CD4-positive, alpha-beta memory T cell (primary cell): ENCODE data around the gene PKP3. TPM values are rescaled to one million over a fixed set of nuclear protein-coding genes. Genes with fewer than 3 reads are reported as not detected.
A peak's percentile ranks its signal among the peaks of the same experiment; 100 is the strongest.

ENCODE experiments used
- CTCF ChIA-PET: fragments of 350-600 bp; sonication (Branson Sonifier 250); formaldehyde crosslinking; loops from one replicate; lab custom pipeline; 2021; ENCODE audit warnings: inconsistent platforms; ENCODE audit not compliant: partially characterized antibody; lab: Charles Lee
- POLR2A ChIA-PET: fragments of 350-600 bp; sonication (Branson Sonifier 250); formaldehyde crosslinking; loops from one replicate; lab custom pipeline; 2021; ENCODE audit not compliant: partially characterized antibody; lab: Charles Lee
- DNase-seq, 5 donors: peaks; one replicate each; pipeline versions ENCODE4 v3.0.0 to v3.0.0-alpha.2; 2020 to 2022; ENCODE audit warnings: mixed read lengths in 1 of 5
- H3K27ac ChIP-seq: one replicate; pipeline ENCODE4 v1.7.0; 2013; ENCODE audit warnings: low read depth, low read length
- H3K27me3 ChIP-seq: 2 replicates; pipeline ENCODE4 v1.7.0; 2013; ENCODE audit warnings: mild to moderate bottlenecking, low read length, moderate library complexity; ENCODE audit not compliant: insufficient read depth
- H3K36me3 ChIP-seq: 2 replicates; pipeline ENCODE4 v1.7.0; 2013; ENCODE audit warnings: mild to moderate bottlenecking, low read length, moderate library complexity; ENCODE audit not compliant: insufficient read depth
- H3K4me1 ChIP-seq: 2 replicates; pipeline ENCODE4 v1.7.0; 2013; ENCODE audit warnings: mild to moderate bottlenecking, low read length, moderate library complexity; ENCODE audit not compliant: insufficient read depth
- H3K4me3 ChIP-seq, 2 donors: one replicate each; pipeline ENCODE4 v1.7.0; 2013; ENCODE audit warnings: low read length in 2 of 2, mild to moderate bottlenecking in 1 of 2
- H3K9me3 ChIP-seq, 2 donors: one replicate each; pipeline ENCODE4 v1.7.0; 2013; ENCODE audit warnings: low read length in 2 of 2, control low read depth in 1 of 2; ENCODE audit not compliant: control insufficient read depth in 1 of 2
- H3K27ac Mint-ChIP-seq, 7 donors: one replicate each; pipeline ENCODE4 v1.8.0; 2020 to 2021; ENCODE audit warnings: mixed read lengths in 7 of 7, mild to moderate bottlenecking in 6 of 7, inconsistent platforms in 3 of 7, moderate library complexity in 3 of 7
- H3K27me3 Mint-ChIP-seq, 2 donors: one replicate each; pipeline ENCODE4 v1.8.0; 2020 to 2021; ENCODE audit warnings: mixed read lengths in 2 of 2
- H3K36me3 Mint-ChIP-seq, 2 donors: one replicate each; pipeline ENCODE4 v1.8.0; 2020 to 2021; ENCODE audit warnings: mixed read lengths in 2 of 2, inconsistent platforms in 1 of 2, mild to moderate bottlenecking in 1 of 2
- H3K4me1 Mint-ChIP-seq, 4 donors: one replicate each; pipeline ENCODE4 v1.8.0; 2020 to 2021; ENCODE audit warnings: mixed read lengths in 4 of 4, mild to moderate bottlenecking in 1 of 4
- H3K4me3 Mint-ChIP-seq, 8 donors: one replicate each; pipeline ENCODE4 v1.8.0; 2020 to 2021; ENCODE audit warnings: mixed read lengths in 8 of 8, mild to moderate bottlenecking in 7 of 8, moderate library complexity in 6 of 8, inconsistent platforms in 3 of 8
- H3K9me3 Mint-ChIP-seq, 8 donors: one replicate each; pipeline ENCODE4 v1.8.0; 2020 to 2021; ENCODE audit warnings: mixed read lengths in 8 of 8, mild to moderate bottlenecking in 5 of 8, inconsistent platforms in 3 of 8, moderate library complexity in 1 of 8
- intact Hi-C: fragments of 100-400 bp; cut with micrococcal nuclease; formaldehyde crosslinking; loops from one replicate; pipeline ENCODE4 v1.15.1; 2023
- polyA plus RNA-seq, 2 donors: library from polyadenylated mRNA; unstranded; fragments of 300-500 nt; fragmentation: Illumina TruSeq; gene quantifications; one replicate each; pipeline ENCODE4 v1.2.3, GENCODE V29; 2021
- total RNA-seq, 2 experiments: library from RNA; stranded (reverse); gene quantifications; one replicate each; pipeline ENCODE4 v1.2.3, GENCODE V29; 2021

PKP3 gene
- total and polyA plus RNA-seq, 4 experiments from 2014 or later: 0.14 TPM; not detected in 3

DNA sequence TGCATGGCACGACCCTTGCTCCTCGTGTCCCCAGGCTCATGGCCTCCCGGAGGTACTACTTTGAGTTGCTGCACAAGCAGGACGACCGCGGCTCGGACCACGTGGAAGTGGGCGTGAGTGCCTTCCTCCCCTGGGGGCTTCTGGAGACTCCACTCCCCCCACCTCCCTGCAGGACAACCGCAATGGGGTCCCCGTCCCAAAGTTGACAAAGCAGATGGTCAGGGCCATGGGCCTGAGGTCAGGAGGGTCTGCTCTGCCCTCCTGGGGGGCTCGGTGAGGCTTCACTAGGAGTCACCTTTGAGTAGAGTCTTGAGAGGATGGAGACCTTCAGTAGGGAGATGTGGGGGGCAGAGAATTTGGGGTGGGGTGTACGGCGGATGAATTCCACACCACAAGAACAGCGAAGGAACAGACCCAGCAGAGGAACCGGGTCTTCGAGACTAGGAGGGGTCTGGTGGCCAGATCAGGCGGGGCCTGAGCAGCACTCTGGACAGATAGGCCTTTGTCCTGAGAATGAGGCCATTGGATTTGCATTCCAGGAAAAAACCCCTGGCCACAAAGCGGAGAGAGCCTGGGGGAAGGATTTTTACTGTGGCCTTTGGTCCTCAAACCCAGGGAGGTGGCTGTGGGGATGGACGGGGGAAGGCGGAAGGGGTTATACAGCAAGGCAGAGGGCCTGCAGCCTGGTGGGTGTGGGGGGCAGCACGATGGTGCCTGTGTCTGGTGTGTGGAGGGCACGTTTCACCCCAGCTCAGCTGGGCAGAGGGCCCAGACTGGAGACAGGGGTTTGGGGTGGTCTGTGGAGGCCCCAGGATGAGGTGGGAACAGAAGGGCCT lies 20.1 kb upstream of the PKP3 start:
- Histone ChIP-seq H3K4me3 (no peak overlapping the region), H3K27me3 (no peaks in the 10 kb centered on the region), H3K36me3 (no peaks in the 10 kb centered on the region), H3K4me1 (peaks cover 4% of the 10 kb centered on the region), H3K9me3 (no peaks in the 10 kb centered on the region), H3K27ac (no peak overlapping the region)
- no peaks in the 10 kb centered on the region for H3K9me3 Mint-ChIP-seq
- H3K27me3 Mint-ChIP-seq: peaks cover 0 to 7% of the 10 kb centered on the region in 2 donors
- H3K36me3 Mint-ChIP-seq: no peaks in the 10 kb centered on the region
- DNase-seq: peak in 1 of 5 donors; percentile 40
- intact Hi-C loops: no loop called here
- H3K4me3 Mint-ChIP-seq: no peak overlapping the region
- peaks cover 0 to 7% (median 3%) of the 10 kb centered on the region in 4 donors for H3K4me1 Mint-ChIP-seq
- CTCF ChIA-PET: no interaction called here
- H3K27ac Mint-ChIP-seq: peak overlapping the region in 3 of 7 donors; percentile 50 to 72 (median 68)
- POLR2A ChIA-PET: no interaction called here

DNA sequence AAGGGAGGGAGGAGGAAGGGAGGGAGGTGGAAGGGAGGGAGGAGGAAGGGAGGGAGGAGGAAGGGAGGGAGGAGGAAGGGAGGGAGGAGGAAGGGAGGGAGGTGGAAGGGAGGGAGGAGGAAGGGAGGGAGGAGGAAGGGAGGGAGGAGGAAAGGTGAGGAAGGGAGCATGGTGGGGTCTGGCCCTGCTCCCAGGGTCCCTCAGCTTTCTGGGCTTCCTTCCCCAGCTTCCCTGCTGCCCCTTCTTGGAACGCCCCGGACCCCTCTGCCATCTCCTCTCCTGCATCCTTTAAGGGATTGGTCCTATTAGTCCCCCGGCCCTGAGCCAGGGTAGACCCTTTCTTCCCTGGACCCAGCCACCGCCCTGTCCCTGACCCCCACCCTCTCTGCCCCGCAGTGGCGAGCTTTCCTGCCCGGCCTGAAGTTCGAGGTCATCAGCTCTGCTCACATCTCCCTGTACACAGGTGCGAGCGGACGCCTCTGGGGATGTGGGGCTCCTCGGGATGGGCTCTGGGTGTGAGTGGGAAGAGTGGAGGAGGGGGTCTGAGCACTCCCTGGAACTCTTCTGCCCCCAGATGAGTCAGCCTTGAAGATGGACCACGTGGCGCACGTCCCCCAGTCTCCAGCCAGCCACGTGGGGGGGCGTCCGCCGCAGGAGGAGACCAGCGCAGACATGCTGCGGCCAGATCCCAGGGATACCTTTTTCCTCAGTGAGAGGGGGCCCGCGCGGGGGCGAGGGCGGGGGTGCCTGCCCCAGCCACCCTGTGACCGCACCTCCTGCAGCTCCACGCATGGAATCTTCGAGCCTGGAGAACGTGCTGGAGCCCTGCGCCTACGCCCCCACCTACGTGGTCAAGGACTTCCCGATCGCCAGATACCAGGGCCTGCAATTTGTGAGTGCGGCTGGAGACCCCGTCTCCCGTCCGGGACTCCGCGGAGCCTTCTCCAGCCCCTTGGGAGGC lies 18.7 kb upstream of the PKP3 start:
- no peaks in the 10 kb centered on the region for H3K27me3 ChIP-seq
- no peak overlapping the region for H3K27ac ChIP-seq
- Mint-ChIP-seq H3K9me3 (no peaks in the 10 kb centered on the region), H3K4me3 (no peak overlapping the region), H3K36me3 (no peaks in the 10 kb centered on the region), H3K27ac (peak overlapping the region in 1 of 7 donors; percentile 61), H3K27me3 (peaks cover 0 to 6% of the 10 kb centered on the region in 2 donors), H3K4me1 (peaks cover 0 to 5% (median 2%) of the 10 kb centered on the region in 4 donors)
- H3K36me3 ChIP-seq: no peaks in the 10 kb centered on the region
- intact Hi-C loops: no loop called here
- H3K4me3 ChIP-seq: no peak overlapping the region
- ChIA-PET CTCF (no interaction called here), POLR2A (no interaction called here)
- DNase-seq: peak in 1 of 5 donors; percentile 31
- no peaks in the 10 kb centered on the region for H3K9me3 ChIP-seq
- peaks cover under 1% of the 10 kb centered on the region for H3K4me1 ChIP-seq

DNA sequence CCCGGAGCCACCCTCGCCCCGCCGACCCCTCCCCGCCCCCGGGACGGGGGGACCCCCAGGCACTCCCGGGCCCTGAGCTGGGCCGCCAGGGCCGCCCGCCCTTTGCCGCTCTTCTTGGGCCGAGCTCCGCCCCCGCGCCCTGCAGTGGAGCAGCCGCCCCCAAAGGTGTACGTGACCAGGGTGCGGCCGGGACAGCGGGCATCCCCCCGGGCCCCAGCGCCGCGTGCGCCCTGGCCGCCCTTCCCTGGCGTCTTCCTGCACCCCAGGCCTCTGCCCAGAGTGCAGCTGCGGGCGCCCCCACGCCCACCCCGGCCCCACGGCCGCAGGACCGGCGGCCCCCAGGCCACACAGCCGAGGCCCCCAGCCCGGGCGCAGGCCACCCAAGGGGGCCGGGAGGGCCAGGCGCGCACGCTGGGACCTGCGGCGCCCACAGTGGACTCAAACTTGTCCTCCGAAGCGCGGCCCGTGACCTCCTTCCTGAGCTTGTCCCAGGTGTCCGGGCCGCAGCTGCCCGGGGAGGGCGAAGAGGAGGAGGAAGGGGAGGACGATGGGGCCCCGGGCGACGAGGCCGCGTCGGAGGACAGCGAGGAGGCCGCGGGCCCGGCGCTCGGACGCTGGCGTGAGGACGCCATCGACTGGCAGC lies 17.4 kb upstream of the PKP3 start:
- POLR2A ChIA-PET: interaction anchor here (1.3 kb wide), 1 partner anchor 140 kb away, joined by 3 read pairs; the partner anchor contains the start of genes PSMD13 and SIRT3
- H3K27ac Mint-ChIP-seq: no peak overlapping the region
- H3K9me3 ChIP-seq: no peaks in the 10 kb centered on the region

DNA sequence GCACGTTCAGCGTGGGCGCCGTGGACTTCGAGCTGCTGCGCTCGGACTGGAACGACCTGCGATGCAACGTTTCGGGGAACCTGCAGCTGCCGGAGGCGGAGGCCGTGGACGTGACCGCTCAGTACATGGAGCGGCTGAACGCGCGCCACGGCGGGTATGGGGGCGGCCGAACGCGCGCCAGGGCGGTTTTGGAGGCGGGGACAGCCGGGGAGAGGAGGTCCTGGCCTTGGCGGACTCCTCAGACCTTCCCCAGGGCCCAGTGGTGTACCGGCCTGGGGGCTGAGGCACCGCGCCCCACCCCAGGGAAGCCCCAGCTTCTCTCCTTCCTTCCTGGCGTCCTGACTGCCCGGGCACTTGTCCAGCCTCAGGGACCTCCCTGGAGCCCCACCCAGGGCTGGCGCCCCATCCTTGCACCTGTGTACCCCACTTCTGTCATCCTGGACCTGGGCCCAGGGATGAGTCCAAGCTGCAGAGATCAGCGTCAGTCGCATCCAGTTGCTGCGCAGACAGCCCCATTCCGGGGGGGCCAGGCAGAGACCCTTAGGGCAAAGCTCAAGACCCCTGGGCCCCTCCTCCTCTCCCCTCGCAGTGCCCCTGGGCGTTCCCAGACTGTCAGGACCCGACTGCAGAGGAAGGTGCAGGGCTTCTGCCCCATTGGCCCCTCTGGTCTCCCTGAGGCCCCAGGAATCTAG lies 16.7 kb upstream of the PKP3 start:
- no peaks in the 10 kb centered on the region for H3K4me1 ChIP-seq
- intact Hi-C loops: no loop called here
- no peaks in the 10 kb centered on the region for H3K27me3 ChIP-seq
- no peak overlapping the region for H3K4me3 ChIP-seq
- Mint-ChIP-seq H3K27me3 (peaks cover 0 to 2% of the 10 kb centered on the region in 2 donors), H3K4me3 (no peak overlapping the region), H3K4me1 (peaks cover 2 to 4% (median 3%) of the 10 kb centered on the region in 4 donors), H3K9me3 (no peaks in the 10 kb centered on the region), H3K27ac (peak overlapping the region in 1 of 7 donors; percentile 74), H3K36me3 (no peaks in the 10 kb centered on the region)
- H3K27ac ChIP-seq: no peak overlapping the region
- peak in 1 of 5 donors; percentile 35 for DNase-seq
- CTCF ChIA-PET: no interaction called here
- H3K9me3 ChIP-seq: no peaks in the 10 kb centered on the region
- no peaks in the 10 kb centered on the region for H3K36me3 ChIP-seq
- POLR2A ChIA-PET: interaction anchor here (1.3 kb wide), 1 partner anchor 141 kb away, joined by 3 read pairs; the partner anchor contains the start of genes PSMD13 and SIRT3

More for the DNA sequence above, 17.4 kb upstream of the PKP3 start:
- no peaks in the 10 kb centered on the region for H3K36me3 ChIP-seq
- H3K27me3 ChIP-seq: no peaks in the 10 kb centered on the region
- H3K27me3 Mint-ChIP-seq: no peaks in the 10 kb centered on the region
- CTCF ChIA-PET: no interaction called here
- no peaks in the 10 kb centered on the region for H3K9me3 Mint-ChIP-seq
- no peaks in the 10 kb centered on the region for H3K36me3 Mint-ChIP-seq
- no peak overlapping the region for H3K27ac ChIP-seq
- DNase-seq: no peak
- peaks cover 0 to 2% (median 0%) of the 10 kb centered on the region in 4 donors for H3K4me1 Mint-ChIP-seq
- H3K4me3 Mint-ChIP-seq: no peak overlapping the region
- intact Hi-C loops: no loop called here
- no peaks in the 10 kb centered on the region for H3K4me1 ChIP-seq
- no peak overlapping the region for H3K4me3 ChIP-seq

DNA sequence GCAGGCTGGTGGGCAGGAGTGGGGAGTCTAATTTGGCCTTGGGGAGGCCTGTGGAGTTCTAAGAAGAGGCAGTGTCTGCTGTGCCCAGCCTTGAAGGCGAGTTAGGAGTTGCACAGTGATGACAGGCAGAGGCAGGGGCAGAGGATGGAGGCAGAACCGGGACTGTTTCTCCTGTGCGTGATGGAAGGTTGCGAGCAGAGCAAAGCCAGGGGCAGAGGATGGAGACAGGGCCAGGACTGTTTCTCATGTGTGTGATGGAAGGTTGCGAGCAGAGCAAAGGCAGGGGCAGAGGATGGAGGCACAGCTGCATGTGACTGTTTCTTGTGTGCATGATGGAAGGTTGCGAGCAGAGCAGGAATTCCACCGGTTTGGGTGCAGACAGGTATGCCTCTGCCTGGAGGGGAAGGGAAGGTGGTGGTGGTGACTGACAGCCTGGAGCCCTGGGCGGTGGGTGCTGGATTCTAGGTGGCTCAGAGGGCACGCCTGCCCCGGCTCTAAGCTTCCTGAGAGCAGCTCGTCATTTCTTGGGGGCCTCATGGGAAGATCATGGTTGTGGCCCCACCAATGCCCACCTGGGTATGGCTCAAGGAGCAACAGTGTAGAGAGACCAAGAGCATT lies 16.0 kb upstream of the PKP3 start:
- POLR2A ChIA-PET: interaction anchor here (0.6 kb wide), 1 partner anchor 104 kb away, joined by 3 read pairs; no protein-coding TSS in a partner anchor
- intact Hi-C loops: no loop called here
- H3K27ac ChIP-seq: no peak overlapping the region
- no peak overlapping the region for H3K4me3 Mint-ChIP-seq
- no peaks in the 10 kb centered on the region for H3K4me1 ChIP-seq
- peaks cover 2 to 4% (median 3%) of the 10 kb centered on the region in 4 donors for H3K4me1 Mint-ChIP-seq
- no peaks in the 10 kb centered on the region for H3K9me3 ChIP-seq
- H3K27me3 ChIP-seq: no peaks in the 10 kb centered on the region
- DNase-seq: peak in 1 of 5 donors; percentile 20
- peak overlapping the region in 1 of 7 donors; percentile 74 for H3K27ac Mint-ChIP-seq
- H3K4me3 ChIP-seq: no peak overlapping the region
- H3K36me3 ChIP-seq: no peaks in the 10 kb centered on the region
- H3K36me3 Mint-ChIP-seq: no peaks in the 10 kb centered on the region
- no peaks in the 10 kb centered on the region for H3K9me3 Mint-ChIP-seq
- CTCF ChIA-PET: interaction anchor here (1.0 kb wide), 1 partner anchor 128 kb away, joined by 3 read pairs; no protein-coding TSS in a partner anchor
- H3K27me3 Mint-ChIP-seq: peaks cover 0 to 3% of the 10 kb centered on the region in 2 donors
